ENCODE measurements around the gene FGF3.
A peak's percentile ranks its signal among the peaks of the same experiment; 100 is the strongest.

Gene FGF3

DNA sequence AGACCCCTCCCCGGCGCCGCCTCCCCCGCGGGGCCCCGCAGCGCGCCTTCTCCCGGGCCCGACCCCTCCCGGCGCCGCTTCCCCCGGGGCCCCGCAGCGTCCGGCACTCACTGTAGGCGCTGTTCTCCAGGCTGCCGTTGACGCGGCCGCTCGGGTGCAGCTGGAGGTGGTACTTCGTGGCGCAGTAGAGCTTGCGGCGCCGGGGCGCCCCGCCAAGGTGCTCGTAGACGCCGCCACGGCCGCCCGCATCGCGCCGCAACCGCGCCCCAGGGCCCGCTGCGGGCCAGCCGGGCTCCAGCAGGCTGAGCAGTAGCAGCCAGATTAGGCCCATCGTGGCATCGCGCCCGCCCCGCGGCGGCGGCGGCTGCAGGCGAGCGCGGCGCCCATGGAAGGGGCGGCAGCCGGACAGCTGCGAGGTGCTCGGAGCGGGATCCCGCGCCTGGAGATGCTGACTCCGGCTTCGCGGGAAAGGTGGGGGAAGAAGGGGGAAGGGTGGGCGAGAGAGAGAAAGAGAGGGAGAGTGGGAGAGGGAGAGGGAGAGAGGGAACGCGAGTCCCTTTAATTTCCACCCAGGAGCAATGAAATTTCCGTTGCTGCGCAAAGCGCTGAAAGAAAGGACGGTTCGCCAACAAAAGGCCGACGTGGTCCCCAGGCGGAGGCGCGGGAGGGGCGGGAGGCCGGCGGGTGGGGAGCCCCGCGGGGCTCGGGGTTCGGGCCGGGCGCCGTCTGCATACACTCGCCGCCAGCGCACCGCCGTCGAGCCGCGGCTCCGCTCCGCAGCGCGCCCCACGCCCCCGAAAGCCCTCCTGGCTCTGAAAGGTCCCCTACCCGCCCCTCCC, at the start of gene FGF3:
Gene FGF3, minus strand, starts transcription at position 814 of the 839 bp plus-strand sequence. Its CDS starts 483 bp downstream, at position 331.
- peaks cover 72% of the 10 kb centered on the region for H3K27me3 Mint-ChIP-seq (ENCODE audit: low read depth, poor library complexity)

DNA sequence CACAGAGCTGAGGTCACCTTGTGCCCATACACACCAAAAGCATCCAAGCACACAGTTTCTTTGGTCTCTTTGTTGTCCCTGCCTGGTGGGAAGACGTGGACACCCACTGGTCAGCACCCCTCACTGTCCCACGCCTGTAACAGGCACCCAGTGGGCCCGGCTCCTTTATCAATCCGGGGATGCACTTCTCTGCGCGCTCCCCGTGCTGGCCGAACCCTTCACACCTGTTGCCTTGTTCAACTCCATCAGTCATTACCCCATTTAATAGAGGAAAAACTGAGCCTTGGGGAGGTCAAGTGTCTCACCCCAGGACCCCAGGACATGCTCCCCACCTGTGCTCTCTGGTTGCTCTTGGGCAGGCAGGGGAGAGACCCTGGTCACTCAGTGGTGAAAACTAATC, 49.7 kb upstream of the FGF3 start:
- Mint-ChIP-seq H3K36me3 (ENCODE audit: low read depth) (no peaks in the 10 kb centered on the region), H3K27ac (peak overlapping the region; percentile 94), H3K4me1 (peaks cover 68% of the 10 kb centered on the region), H3K27me3 (ENCODE audit: low read depth, poor library complexity) (peaks cover 11% of the 10 kb centered on the region), H3K9me3 (no peaks in the 10 kb centered on the region), H3K4me3 (peak overlapping the region; percentile 56)
- TF ChIP-seq, protein P1, sequence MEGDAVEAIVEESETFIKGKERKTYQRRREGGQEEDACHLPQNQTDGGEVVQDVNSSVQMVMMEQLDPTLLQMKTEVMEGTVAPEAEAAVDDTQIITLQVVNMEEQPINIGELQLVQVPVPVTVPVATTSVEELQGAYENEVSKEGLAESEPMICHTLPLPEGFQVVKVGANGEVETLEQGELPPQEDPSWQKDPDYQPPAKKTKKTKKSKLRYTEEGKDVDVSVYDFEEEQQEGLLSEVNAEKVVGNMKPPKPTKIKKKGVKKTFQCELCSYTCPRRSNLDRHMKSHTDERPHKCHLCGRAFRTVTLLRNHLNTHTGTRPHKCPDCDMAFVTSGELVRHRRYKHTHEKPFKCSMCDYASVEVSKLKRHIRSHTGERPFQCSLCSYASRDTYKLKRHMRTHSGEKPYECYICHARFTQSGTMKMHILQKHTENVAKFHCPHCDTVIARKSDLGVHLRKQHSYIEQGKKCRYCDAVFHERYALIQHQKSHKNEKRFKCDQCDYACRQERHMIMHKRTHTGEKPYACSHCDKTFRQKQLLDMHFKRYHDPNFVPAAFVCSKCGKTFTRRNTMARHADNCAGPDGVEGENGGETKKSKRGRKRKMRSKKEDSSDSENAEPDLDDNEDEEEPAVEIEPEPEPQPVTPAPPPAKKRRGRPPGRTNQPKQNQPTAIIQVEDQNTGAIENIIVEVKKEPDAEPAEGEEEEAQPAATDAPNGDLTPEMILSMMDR (IDR thresholded peaks at IDR 0.05) = no peak
- DNase-seq = no peak

More for the DNA sequence above, at the start of gene FGF3:
- Mint-ChIP-seq H3K4me3 (peak within 1 kb of the TSS; percentile 62), H3K27ac (no peak within 1 kb of the TSS), H3K9me3 (no peaks in the 10 kb centered on the region), H3K36me3 (ENCODE audit: low read depth) (peaks cover 5% of the 10 kb centered on the region), H3K4me1 (peaks cover 19% of the 10 kb centered on the region)
- TF ChIP-seq, protein P1 (IDR thresholded peaks at IDR 0.05) = no peak
- peak; percentile 53 for DNase-seq

DNA sequence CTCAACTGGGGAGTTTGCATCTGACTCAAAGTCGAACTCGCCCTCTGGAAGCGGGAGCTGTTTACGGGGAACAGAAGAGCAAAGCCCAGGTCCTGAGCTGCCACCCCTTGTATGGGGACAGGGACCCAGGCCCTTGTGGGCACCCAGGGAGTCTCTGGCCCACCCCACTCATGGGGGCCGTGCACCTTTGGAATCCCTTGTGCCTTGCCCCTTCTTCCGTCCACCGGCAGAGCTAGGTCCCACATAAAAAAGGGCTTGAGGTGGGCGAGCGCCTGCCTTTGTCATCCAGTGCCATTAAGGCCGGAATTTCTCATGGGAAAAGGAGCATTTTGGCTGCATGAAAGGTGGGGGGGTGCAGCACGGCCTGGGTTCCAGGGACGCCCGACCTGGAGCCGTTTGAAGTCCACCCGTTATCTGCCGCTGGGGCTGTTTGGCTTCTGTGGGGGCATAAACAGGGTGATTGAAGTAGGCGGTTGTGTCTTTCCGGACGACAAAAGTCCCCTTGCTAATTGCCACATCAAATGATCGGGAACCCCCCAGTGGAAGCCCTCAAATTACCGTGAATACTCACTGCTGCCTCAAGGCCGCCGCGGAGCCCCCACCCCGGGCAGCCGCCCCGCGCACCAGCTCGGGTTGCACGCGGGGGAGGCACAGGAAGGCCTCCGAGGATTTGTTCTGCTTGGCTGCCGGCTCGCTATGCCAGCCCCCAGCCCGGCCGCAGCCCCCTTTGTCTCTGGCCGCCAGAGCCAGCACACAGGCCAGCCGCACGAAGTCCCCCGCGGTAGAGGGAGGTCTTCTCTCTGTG, 49.0 kb upstream of the FGF3 start:
- TF ChIP-seq, protein P1 (IDR thresholded peaks at IDR 0.05) = no peak
- Mint-ChIP-seq H3K36me3 (ENCODE audit: low read depth) (no peaks in the 10 kb centered on the region), H3K9me3 (no peaks in the 10 kb centered on the region), H3K4me3 (peak overlapping the region; percentile 56), H3K27me3 (ENCODE audit: low read depth, poor library complexity) (peaks cover 14% of the 10 kb centered on the region), H3K4me1 (peaks cover 73% of the 10 kb centered on the region), H3K27ac (peak overlapping the region; percentile 94)
- peak; percentile 83 for DNase-seq

DNA sequence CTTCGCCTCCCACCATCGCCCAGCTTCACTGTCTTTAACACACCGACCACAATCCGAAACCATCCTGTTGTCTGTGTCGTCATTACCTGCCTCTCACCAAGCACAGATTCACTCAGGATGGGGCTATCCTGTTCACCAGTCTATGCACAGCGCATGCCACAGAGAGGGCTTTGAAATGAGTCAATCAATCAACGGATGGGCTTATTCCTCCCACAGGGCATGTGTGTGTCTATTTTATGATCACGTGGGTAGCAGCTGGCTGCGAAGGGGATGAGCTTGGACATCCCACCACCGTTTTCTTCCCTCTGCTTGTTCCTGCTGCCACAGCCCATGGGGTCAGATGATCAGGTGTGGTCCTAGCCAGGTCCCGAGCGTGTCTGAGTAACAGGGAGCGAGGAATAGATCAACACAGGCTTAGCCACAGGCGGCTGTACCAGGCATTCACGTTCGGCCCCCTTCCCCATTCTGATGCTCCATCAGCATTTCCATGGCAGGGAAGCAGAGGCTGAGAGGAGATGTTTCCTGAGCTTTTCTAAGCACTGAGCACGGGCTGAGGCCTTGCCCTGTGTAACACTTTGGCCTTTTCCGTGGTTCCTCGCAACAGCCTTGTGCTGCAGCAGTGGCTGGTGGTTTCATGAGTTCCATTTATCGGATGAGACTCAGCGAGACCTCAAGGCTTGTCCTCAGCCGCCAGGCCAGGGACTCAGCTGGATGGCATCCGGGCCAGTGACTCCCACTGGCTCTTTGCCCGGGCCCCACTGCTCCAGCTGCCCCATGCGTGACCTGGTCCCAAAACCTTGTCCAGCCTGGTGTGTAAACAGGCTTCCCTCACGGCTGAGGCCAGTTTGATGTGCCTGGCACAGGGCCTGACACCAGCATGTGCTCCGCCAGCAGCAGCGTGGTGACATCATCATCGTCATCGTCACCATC, 48.1 kb upstream of the FGF3 start:
- TF ChIP-seq, protein P1 (IDR thresholded peaks at IDR 0.05) = no peak
- H3K9me3 Mint-ChIP-seq = no peaks in the 10 kb centered on the region
- peaks cover 16% of the 10 kb centered on the region for H3K27me3 Mint-ChIP-seq (ENCODE audit: low read depth, poor library complexity)
- DNase-seq = no peak
- peak overlapping the region; percentile 12 for H3K4me3 Mint-ChIP-seq
- H3K27ac Mint-ChIP-seq = peak overlapping the region; percentile 9
- peaks cover 82% of the 10 kb centered on the region for H3K4me1 Mint-ChIP-seq
- H3K36me3 Mint-ChIP-seq (ENCODE audit: low read depth) = no peaks in the 10 kb centered on the region

DNA sequence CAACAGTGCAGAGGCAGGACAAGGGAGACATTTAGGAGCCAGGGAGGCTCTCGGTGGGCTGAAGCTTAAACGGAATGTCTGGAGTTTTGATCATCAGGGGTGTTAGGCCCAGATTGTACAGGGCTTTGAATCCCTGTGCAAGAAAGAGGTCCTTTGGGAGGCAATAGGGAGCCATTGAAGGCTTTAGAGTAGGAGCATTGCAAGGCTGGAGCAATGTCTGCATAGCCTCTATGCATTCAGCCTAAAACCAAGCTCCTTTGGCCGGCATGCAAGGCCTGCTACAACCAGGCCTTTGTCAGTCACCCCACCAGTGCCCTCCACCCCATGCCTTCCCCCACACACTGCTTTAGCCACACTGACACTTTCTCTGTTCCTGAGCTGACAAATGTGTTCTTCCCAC, 47.4 kb upstream of the FGF3 start:
- DNase-seq = no peak
- Mint-ChIP-seq H3K9me3 (no peaks in the 10 kb centered on the region), H3K4me1 (peaks cover 88% of the 10 kb centered on the region), H3K36me3 (ENCODE audit: low read depth) (no peaks in the 10 kb centered on the region), H3K4me3 (peak overlapping the region; percentile 12), H3K27me3 (ENCODE audit: low read depth, poor library complexity) (peaks cover 14% of the 10 kb centered on the region), H3K27ac (no peak overlapping the region)
- TF ChIP-seq, protein P1 (IDR thresholded peaks at IDR 0.05) = no peak
